OCI-LY3 (cell line): ENCODE measurements around the gene LITAFD.

Experiments
- CTCF ChIP-seq: fragments of 200-600, 300-600 bp; sonication (generic); IDR thresholded peaks from 2 replicates; pipeline ENCODE4 v1.5.1; 2014; ENCODE audit warnings: antibody characterized with exemption, low read length, low read depth
- EZH2phosphoT487 ChIP-seq: fragments of 200-600 bp; shearing (Covaris generic); IDR thresholded peaks from 2 replicates; pipeline ENCODE4 v1.6.1; 2018; ENCODE audit warnings: antibody characterized with exemption, mixed run types, low read depth

GRCh38 chr16:8867932-8868415 is 14.2 kb upstream of the LITAFD start:
- TF ChIP-seq CTCF (no peak), EZH2phosphoT487 (no peak)
